ENCODE results near the gene EVI5.

The EVI5 gene

GRCh38 chr1:92483610-92484471, 301.1 kb downstream of the EVI5 start:
- no peak for DNase-seq (ENCODE audit: low spot score)

- peak; percentile 12 for DNase-seq (ENCODE audit: low spot score)
Observed at GRCh38 chr1:92482665-92483609, 302.0 kb downstream of the EVI5 start.

GRCh38 chr1:92481971-92482664, 302.8 kb downstream of the EVI5 start:
- DNase-seq (ENCODE audit: low spot score), result no peak

GRCh38 chr1:92481599-92481925, 303.3 kb downstream of the EVI5 start:
- no peak for DNase-seq (ENCODE audit: low spot score)

GRCh38 chr1:92480813-92481598, 303.9 kb downstream of the EVI5 start:
- no peak for DNase-seq (ENCODE audit: low spot score)

GRCh38 chr1:92480200-92480812, 304.6 kb downstream of the EVI5 start:
- no peak for DNase-seq (ENCODE audit: low spot score)

GRCh38 chr1:92479587-92479986, 305.3 kb downstream of the EVI5 start:
- no peak for DNase-seq (ENCODE audit: low spot score)

- no peak for DNase-seq (ENCODE audit: low spot score)
Observed at GRCh38 chr1:92478393-92478792, 306.5 kb downstream of the EVI5 start.

- DNase-seq (ENCODE audit: low spot score), result no peak
Observed at GRCh38 chr1:92476071-92476631, 308.8 kb downstream of the EVI5 start.

GRCh38 chr1:92475029-92475428, 309.9 kb downstream of the EVI5 start:
- no peak for DNase-seq (ENCODE audit: low spot score)

- DNase-seq (ENCODE audit: low spot score), result no peak
Observed at GRCh38 chr1:92473781-92474495, 311.0 kb downstream of the EVI5 start.

- no peak for DNase-seq (ENCODE audit: low spot score)
Observed at GRCh38 chr1:92470216-92470615, 314.7 kb downstream of the EVI5 start.

GRCh38 chr1:92466683-92467352, 318.1 kb downstream of the EVI5 start:
- no peak for DNase-seq (ENCODE audit: low spot score)

- DNase-seq (ENCODE audit: low spot score), result no peak
Observed at GRCh38 chr1:92465256-92465647, 319.7 kb downstream of the EVI5 start.

GRCh38 chr1:92464588-92465255, 320.2 kb downstream of the EVI5 start:
- DNase-seq (ENCODE audit: low spot score), result no peak

- DNase-seq (ENCODE audit: low spot score), result no peak
Observed at GRCh38 chr1:92461364-92462097, 323.4 kb downstream of the EVI5 start.

- no peak for DNase-seq (ENCODE audit: low spot score)
Observed at GRCh38 chr1:92459871-92460320, 325.0 kb downstream of the EVI5 start.
